Pulmonary artery endothelial cell (primary cell): ENCODE data around the gene SLC16A3. TPM values are rescaled to one million over a fixed set of nuclear protein-coding genes. Genes with fewer than 3 reads are reported as not detected.
"Not testable (repeated sequence)": the region's sequence is repeated elsewhere in the genome, so short reads cannot be mapped to it uniquely, and the experiment has no call there.

ENCODE experiments used
- DNase-seq: peaks from one replicate; pipeline ENCODE4 v3.0.0-alpha.2; 2011; ENCODE audit warnings: low read depth, low spot score
- total RNA-seq: library from RNA; depleted of rRNA; stranded (reverse); fragments of >200 nt; gene quantifications from 2 replicates; pipeline ENCODE4 v1.2.3, GENCODE V29; 2014

Gene SLC16A3
- total RNA-seq, 1 donor from 2014 or later, result 101 TPM

DNA sequence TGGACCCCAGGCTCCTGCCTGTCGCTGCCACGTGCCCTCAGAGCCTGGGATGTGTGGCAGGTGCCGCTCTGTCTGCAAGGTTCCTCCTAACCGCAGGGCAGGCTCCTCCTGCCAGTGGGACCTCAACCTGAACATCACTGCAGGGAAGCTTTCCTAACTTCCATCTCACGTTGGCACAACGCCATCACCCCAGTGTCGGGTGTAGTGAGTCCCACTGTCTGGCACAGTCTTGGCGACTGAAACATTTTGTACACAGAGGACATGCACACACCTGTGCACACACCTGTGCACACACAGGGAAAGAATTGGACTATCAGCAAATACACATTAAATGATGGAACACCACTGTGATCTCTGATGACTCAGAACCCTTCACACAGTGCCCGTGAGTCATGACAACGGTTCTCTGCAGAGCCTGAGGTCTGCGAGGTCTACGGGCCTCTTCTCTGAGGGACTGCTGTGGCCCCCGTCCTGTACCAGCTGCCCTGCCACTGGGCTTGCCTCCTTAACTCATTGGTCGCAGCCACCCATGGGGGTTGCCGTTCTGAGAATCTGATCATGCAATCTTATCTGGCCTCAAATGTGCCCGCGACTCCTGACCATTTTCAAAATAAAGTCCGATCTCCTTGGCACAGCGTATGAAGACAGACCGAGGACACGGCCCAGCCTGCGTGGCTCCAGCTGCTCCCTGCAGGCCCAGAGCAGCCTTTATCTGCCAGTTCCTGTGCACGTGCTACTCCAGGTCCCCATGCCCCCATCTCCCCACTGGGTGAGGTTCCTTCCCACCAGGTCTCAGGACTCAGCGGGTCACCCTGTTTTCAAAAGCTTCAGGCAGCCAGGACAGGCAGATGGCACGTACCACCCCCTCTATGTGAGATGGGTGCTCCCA, 23.8 kb upstream of the SLC16A3 start:
- no peak for DNase-seq

DNA sequence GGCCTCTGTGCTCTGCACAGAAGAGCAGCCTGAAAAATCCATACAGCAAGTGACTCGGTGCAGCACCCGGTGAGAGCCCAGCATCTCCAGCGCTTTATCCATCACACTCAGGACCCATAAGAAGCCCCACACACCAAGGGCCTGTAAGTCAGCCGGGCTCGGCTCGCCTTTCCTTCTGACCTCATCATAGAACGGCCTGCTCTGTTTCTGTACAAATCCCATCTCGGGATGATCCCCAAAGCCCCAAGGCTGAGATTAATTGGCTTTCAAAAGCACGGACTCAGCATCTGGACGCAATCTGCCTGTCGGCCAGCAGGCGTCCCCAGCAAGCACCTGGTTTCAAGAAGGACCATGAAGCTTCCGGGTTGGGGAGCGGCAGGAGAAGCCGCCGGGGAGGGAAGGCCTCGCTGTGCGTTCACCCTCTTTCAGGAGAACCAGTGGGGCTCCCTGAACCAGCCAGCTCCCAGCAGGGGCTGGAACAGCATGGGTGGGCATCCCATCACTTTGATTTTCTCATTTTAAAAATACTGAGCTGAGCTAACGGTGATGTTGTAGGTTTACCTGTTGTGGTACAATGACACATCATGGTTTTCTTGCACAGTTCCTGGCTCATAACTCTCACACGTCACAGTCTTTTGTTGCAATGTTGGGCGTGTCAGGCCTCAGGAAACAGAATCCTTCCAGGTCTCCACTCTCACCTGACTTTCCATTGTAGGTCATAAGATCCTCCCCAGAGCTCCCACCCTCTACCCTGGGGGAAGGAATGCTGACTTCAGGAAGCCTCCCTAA, 22.9 kb upstream of the SLC16A3 start:
- DNase-seq, result peak; percentile 46

DNA sequence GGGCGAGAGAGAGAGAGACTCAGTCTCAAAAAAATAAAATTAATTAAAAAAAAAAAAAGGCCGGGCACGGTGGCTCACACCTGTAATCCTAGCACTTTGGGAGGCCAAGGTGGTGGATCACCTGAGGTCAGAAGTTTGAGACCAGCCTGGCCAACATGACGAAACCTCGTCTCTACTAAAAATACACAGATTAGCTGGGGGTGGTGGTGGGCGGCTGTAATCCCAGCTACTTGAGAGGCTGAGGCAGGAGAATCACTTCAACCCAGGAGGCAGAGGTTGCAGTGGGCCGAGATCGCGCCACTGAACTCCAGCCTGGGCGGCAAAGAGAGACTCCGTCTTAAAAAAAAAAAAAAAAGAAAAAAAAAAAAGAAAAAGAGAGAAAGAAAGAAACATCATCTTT, 18.2 kb upstream of the SLC16A3 start:
- DNase-seq, result not testable (repeated sequence)

DNA sequence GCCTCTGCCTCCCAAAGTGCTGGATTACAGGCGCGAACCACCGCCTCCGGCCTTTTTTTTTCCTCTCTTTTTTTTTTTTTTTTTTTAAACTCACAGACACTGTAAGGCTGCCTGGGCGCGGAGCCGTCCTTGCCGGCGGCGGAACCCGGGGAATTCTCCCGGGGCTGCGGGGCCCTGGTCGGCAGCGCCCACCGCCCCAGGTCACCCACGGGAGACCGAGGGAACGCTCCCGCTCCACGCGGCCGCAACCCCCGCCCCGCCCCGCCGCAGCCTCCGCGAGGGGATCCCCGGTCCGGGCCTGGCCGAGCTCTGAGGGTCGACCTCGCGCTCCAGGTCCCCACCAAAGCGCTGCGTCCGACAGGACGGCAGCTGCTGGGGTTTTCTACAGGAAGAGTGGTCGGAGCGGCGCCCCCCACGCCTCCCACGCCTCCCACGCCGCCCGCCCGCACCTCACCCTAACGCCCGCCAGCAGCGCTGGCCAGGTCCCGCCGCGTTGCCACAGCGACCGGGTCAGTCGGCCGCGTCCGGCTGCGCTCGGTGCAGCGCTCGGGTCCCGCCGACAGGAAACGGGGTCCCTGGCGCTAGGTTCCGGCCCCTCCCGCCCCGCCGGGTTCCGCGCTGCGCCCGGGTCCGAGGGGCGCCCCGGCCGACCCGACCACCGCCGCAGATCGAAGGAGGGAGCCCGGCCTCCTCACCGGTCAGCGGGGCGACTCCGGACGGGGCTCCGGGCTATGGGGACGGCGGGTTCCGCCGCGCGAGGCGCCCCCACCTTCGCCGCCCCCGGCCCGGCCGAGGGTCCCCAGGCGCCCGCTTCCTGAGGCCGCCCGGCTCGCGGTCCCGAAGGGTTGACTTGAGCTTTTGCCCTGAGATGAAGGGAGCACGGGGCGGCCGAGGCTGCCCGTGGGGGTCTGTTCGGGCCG, 16.3 kb upstream of the SLC16A3 start, which contains the start of gene CCDC57:
TSS of gene CCDC57 (minus strand) at position 512 of the 920 bp plus-strand sequence. CDS start 10,898 bp downstream, outside the sequence.
- no peak for DNase-seq

DNA sequence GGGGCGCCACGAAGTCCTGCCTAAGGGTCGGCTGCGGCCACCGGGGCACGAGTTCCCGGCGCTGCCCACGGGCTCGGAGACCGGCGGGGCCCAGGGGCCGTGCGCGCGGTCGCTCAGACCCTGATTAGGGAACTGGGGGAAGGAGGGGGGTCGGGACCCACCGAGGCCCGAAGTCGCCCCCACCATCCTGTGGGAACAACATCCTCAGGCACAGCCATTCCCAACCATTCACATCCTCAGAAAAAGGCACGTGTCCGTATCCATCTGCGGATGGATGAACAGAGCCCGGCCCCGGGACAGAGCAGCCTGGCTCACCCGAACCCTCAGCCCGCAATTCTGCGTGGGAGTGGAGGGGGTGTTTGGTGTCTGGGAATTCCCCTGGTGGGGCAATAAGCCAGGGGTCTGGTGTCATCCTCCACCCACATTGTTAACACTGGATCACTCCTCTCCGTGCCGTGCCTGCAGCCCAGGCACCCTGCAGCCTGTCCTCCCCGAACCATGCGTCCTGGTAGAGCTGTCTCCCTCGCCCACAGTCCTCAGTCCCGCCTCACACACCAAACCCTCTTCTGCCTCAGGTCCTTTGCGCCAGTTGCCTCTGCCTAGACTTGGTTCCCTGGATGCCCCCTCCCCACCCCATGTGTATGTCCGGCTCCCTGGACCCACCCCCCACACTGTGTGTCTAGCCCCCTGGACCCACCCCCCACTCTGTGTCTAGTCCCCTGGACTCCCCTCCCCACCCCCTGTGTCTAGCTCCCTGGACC, 15.4 kb upstream of the SLC16A3 start:
- DNase-seq, result no peak

DNA sequence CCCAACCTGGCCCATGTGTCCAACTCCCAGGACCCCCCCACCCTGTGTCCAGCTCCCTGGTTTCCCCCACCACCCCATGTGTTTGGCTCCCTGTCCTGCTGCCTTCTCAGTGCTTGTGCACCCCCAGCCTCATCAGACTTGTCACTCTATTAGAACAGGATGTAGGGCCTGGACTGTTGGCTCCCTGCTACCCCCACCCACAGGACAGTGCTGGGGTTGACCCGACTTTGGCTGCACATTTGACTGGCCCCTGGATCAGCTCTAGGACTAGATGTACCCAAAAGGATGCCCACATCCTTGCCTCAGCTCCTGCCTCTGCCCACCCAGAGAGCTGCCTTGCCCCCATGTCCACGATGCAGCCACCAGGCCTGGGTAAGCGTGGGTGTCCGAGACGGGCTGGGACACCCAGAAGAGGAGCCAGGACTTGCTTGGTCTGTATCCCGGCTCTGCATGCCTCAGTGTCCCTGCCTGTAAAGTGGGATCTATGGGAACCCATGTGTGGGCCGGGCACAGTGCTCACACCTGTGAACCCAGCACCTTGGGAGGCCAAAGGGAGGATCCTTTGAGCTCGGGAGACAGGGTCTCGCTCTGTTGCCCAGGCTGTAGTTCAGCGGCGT, 14.7 kb upstream of the SLC16A3 start:
- DNase-seq, result no peak

DNA sequence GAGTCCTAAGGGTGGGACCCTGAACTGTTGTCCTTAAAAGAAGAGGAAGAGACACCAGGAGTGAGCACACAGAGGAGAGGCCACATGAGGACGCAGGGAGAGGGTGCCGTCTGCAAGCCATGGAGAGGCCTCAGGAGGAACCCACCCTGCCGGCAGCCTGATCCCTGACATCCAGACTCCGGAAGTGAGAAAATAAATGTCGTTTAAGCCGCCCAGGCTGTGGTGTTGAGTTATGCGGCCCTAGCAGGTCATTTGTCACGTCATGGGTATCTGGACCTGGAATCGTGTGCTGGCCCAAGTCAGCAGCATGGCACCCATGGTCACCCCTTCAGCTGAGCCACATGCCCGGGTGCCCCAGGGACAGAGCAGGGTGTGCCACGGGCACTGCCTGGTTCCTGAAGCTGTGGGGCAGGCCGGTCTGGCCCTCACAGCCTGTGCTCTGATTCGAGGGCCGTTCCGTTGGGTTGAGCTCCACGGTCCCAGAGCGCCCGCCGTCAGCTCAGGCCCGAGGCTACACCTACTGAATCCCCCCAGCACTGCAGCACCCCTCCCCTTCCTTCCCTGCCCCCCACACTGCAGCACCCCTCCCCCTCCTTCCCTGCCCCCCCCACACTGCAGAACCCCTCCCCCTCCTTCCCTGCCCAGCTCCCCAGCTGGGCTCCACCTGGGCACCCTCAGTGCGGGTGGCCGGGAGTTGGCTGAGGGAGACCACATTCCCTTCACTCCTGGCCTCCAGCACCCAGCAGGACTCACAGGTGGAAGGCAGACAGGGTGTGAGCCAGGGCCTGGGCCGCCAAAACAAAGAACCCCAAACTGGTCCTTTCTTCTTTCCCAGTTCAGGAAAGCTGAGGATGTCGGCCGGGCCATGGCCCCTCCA, 13.5 kb upstream of the SLC16A3 start:
- DNase-seq, result no peak

DNA sequence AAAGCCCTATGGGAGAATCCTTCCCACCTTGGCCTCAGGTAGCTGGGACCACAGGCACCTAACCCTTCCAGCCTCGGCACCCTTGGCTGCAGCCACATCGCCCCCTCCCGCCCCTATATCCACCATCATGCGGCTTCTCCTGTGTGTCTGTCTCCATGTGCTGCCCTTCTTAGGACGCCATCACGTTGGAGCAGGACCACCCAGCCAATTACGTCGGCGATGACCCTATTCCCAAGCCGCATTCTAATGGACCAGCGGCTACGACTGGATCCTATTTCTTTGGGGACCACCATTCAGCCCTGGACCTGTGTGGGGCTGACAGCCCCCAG, 12.9 kb upstream of the SLC16A3 start:
- no peak for DNase-seq

DNA sequence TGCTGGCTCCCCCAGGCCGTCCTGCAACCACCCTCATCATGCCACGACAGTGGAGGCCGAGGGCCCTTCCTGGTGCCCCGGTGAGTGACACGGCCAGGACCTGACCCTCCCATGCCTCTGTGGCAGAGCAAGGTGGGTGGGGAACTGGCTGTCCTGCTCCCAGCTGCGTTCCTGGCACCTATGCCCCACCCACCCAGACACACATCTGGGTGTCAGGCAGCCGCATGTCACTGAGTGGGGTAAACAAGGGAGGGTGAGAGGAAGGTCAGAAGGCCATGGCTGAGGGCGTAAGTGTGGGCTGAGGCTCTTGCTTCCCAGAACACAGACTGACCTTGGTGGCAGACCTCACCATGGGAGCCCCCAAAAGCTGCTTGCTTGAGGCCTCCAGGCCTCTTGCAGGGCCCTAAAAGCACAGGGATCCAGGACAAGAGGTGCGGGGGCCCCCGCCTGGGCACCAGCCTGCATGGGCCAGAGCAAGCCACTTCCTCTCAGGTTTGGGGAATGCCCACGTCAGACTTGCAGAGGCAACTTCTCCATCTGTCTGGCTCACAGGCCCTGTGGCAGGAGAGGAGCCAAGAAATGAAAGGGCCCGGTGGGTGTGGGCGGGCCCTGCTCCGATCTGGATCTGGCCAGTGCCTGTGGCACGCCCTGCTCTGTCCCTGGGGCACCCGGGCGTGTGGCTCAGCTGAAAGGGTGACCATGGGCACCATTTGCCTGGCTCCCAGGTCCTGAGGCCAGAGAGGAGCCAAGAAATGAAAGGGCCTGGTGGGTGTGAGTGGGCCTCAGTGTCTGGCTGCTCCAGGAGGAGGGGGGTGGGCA, 12.3 kb upstream of the SLC16A3 start:
- no peak for DNase-seq

DNA sequence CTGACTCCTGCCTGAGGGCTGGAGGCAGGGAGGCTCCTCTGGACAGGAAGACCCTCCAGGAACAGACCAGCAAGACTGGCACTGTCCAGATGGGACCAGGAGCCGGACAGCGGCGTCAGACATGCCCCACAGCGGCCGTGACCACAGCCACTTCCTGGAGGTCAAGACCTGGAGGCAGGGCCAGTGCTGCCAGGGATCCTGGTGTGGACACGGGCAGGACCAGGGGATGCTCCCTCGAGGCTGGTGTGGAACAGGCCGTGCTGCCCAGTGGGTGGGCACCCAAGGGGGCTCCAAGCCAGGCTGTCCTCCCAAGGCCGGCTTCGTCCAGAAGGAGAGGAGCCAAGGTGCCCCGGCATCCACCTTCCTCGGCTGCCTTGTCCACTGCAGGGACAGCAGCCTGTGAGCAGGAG, 11.7 kb upstream of the SLC16A3 start:
- no peak for DNase-seq

DNA sequence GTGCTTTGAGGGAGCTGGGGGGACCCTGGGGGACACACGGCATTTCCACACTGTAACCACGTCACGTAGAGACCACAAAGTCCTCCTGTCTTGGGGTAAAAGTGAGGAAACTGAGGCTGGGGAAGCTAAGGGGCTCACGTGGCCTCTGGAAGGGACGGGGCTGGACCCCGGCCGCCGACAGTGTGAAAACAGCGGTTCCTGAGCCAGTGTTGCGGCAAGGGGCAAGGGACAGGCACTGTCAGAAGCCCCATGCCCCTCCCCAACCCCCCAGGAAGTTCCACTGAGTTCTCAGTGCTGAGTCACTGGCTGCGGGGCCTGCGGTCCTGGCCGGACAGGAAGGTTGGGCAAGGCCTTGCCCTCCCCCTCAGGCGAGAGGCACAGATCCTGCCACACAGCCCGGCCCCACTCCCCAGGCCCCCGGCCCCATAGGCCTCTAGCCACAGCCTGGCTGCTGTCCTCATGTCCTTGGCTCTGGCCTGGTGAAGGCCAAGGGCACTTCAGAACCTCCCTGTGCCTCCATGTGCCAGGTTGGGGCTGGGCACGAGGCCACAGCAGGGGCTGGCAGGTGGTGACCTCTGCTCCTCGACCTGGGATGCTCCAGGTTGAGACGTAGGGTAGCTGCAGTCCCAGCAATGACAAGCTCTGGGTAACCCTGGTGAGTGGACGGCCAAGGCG, 11.2 kb upstream of the SLC16A3 start:
- DNase-seq, result peak; percentile 68

DNA sequence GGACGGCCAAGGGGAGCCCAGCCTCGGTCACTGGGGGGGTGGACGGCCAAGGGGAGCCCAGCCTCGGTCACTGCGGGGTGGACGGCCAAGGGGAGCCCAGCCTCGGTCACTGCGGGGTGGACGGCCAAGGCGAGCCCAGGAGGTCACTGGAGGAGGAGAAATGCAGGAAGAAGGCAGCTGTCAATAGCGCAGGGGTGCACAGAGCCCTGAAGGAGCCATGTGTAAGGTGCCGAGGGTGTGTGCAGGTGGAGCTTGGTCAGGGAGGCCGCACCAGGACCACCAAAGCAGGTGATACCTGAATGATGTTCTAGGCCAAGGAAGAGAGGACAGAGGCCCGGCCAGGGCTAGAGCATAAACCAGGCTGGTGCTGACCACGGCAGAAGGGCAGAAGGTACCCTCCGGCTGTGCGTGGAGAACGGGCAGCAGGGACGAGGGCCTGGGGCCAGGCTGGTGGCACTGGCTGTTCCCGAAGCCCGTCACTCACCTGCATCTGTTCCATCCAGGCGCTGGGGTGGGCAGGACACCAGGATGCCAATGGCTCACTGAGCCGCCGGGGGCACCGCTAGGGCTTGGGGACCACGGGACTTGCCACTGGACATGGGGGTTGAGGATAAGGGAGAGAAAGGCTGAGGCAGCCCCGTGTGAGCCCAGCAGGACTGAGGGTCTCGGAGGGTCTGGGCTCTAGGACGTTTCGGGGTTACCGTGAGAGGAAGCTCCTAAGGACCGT, 10.3 kb upstream of the SLC16A3 start:
- DNase-seq, result no peak

DNA sequence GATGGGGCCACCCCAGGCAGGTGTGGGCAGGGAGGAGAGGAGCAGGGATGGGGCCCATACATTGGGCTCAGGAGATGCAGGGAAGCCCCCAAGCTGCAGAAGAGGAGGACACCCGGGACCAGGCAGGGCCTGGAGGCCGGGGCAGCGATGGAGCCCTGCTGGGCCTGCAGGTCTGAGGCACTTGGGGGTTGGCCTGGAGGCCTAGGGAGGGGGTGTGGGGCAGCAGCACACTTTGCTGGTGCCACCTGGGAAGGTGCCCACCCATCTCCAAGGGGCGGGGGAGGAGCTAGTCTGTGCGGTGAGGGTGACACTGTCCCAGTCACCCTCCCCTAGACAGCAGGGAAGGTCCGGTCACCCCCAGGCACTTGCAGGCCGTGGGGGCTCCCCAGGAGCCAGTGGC, 9.8 kb upstream of the SLC16A3 start:
- DNase-seq, result no peak

DNA sequence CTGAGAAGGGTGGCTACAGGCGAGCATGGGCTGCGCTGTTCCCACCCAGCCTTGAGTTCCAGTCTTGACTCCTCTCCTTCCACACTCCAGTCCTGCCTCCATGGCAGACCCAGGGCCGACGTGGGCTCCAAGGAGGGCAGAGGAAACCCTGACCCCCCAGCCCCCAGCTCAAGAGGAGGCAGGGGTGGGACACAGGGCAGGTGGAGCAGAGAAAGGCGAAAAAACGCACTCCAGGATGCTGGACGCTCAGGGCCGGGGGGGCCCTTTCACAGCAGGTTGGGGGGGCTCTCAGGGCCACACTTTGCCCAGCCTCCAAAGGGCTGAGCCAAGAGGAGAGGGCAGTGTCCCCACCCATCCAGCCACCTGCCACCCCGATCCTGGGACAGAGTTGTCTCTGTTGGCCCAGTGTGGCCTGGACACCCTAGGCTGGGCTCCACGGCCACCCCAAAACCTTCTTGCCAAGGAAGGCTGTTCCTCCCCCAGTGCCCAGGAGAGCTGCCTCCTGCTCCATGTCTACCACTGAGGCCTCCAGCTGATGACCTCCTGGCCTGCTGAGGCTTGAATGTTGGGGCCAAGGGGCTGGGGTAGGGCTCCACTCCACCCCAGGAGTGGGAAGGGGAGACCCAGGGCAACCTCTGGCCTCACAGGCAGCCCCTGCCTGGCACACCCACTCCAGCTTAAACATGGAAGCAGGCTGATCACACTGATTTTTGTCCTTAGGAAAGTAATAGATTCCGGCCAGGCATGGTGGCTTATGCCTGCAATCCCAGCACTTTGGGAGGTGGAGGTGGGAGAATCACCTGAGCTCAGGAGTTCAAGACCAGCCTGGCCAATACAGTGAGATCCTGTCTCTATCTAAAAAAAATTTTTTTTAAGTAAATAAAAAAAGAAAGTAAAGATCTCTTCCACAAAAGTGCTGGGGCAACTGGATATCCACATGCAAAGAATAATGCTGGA, 8.8 kb upstream of the SLC16A3 start:
- no peak for DNase-seq

DNA sequence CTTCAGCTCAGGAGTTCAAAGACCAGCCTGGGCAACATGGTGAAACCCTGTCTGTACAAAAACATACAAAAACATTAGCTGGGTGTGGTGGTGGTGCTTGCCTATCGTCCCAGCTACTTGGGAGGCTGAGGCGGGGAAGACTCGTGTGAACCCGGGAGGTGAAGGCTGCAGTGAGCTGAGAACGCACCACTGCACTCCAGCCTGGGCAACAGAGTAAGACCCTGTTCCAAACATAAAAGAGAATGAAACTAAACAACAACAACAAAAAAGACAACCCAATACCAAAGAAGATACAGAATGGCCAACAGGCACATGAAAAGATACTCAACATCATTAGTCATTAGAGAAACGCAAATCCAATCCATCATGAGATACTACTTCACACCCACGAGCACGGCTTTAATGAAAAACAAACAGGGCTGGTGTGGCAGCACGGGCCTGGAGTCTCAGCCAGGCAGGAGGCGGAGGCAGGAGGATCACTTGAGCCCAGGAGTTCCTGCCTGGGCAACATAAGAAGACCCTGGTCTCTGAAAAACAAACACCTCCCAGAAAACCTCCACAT, 7.4 kb upstream of the SLC16A3 start:
- no peak for DNase-seq

DNA sequence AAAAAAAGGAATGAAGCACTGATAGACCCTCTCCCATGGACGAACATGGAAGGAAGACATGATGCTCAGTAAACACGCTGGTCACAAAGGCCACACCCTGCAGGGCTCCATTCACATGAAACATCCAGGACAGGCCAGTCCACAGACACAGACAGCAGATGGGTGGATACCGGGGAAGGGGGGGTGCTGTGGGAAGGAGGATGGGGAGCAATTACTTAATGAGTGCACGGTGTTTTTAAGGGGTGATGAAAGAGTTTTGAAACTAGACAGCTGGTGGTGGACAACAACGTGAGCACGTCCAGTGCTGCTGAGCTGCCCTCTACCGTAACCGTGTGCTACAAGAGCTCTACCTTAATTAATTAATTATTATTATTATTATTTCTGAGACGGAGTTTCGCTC, 6.0 kb upstream of the SLC16A3 start:
- DNase-seq, result no peak
